Activated CD8-positive, alpha-beta memory T cell treated with anti-CD3 and anti-CD28 coated beads, Interleukin-2, amount 10 ng/mL, durations not matched to agents 7 days and 5 days (primary cell): Measurements from ENCODE around the gene CAMKMT. TPM values are rescaled to one million over a fixed set of nuclear protein-coding genes. Genes with fewer than 3 reads are reported as not detected.

Experiments
- ATAC-seq: fragments of 150-1000 bp; cut with Tn5 transposase; one replicate; pipeline ENCODE4 v1.10.0; 2021; ENCODE audit warnings: moderate library complexity
- CTCF ChIA-PET: fragments of 350-600 bp; sonication (Branson Sonifier 250); formaldehyde crosslinking; loops from one replicate; lab custom pipeline; 2021; ENCODE audit warnings: antibody characterized with exemption; lab: Charles Lee
- DNase-seq: peaks from one replicate; pipeline ENCODE4 v3.0.0-alpha.2; 2020
- H3K27ac Mint-ChIP-seq: one replicate; pipeline ENCODE4 v1.8.0; 2021; ENCODE audit warnings: mild to moderate bottlenecking, mixed read lengths
- H3K27me3 Mint-ChIP-seq: one replicate; pipeline ENCODE4 v1.8.0; 2021; ENCODE audit warnings: mixed read lengths
- H3K36me3 Mint-ChIP-seq: one replicate; pipeline ENCODE4 v1.8.0; 2021; ENCODE audit warnings: mild to moderate bottlenecking, mixed read lengths
- H3K4me1 Mint-ChIP-seq: one replicate; pipeline ENCODE4 v1.8.0; 2021; ENCODE audit warnings: mixed read lengths
- H3K4me3 Mint-ChIP-seq: one replicate; pipeline ENCODE4 v1.8.0; 2021; ENCODE audit warnings: mild to moderate bottlenecking, moderate library complexity, mixed read lengths
- H3K9me3 Mint-ChIP-seq: one replicate; pipeline ENCODE4 v1.8.0; 2022; ENCODE audit warnings: low read depth, mixed read lengths
- total RNA-seq, 2 experiments: library from RNA; stranded (reverse); gene quantifications; one replicate each; pipeline ENCODE4 v1.2.3, GENCODE V29; 2021

CAMKMT gene
- total RNA-seq, 2 experiments from 2014 or later, result 12.8 to 13.3 TPM

- H3K4me3 Mint-ChIP-seq, result no peak overlapping the region
- CTCF ChIA-PET, result no interaction called here
- H3K27ac Mint-ChIP-seq, result no peak overlapping the region
- ATAC-seq, result no peak
- no peaks in the 10 kb centered on the region for H3K4me1 Mint-ChIP-seq
- no peaks in the 10 kb centered on the region for H3K9me3 Mint-ChIP-seq
- no peak for DNase-seq
- H3K36me3 Mint-ChIP-seq, result no peaks in the 10 kb centered on the region
- H3K27me3 Mint-ChIP-seq, result no peaks in the 10 kb centered on the region
Measured at GRCh38 chr2:44679990-44680389, 318.2 kb downstream of the CAMKMT start.

- ATAC-seq, result no peak
- H3K9me3 Mint-ChIP-seq, result no peaks in the 10 kb centered on the region
- no peak overlapping the region for H3K27ac Mint-ChIP-seq
- CTCF ChIA-PET, result no interaction called here
- no peak for DNase-seq
- H3K4me1 Mint-ChIP-seq, result no peaks in the 10 kb centered on the region
- no peak overlapping the region for H3K4me3 Mint-ChIP-seq
- no peaks in the 10 kb centered on the region for H3K36me3 Mint-ChIP-seq
- H3K27me3 Mint-ChIP-seq, result no peaks in the 10 kb centered on the region
Measured at GRCh38 chr2:44680424-44680971, 318.8 kb downstream of the CAMKMT start.

GRCh38 chr2:44680983-44681531, 319.3 kb downstream of the CAMKMT start:
- H3K36me3 Mint-ChIP-seq, result no peaks in the 10 kb centered on the region
- CTCF ChIA-PET, result no interaction called here
- H3K9me3 Mint-ChIP-seq, result no peaks in the 10 kb centered on the region
- H3K27me3 Mint-ChIP-seq, result no peaks in the 10 kb centered on the region
- DNase-seq (no peak), ATAC-seq (no peak)
- H3K4me1 Mint-ChIP-seq, result no peaks in the 10 kb centered on the region
- no peak overlapping the region for H3K27ac Mint-ChIP-seq
- no peak overlapping the region for H3K4me3 Mint-ChIP-seq

- Mint-ChIP-seq H3K36me3 (no peaks in the 10 kb centered on the region), H3K9me3 (no peaks in the 10 kb centered on the region), H3K4me1 (no peaks in the 10 kb centered on the region), H3K27me3 (no peaks in the 10 kb centered on the region), H3K27ac (no peak overlapping the region), H3K4me3 (no peak overlapping the region)
- CTCF ChIA-PET, result no interaction called here
- no peak for DNase-seq
- ATAC-seq, result no peak
Measured at GRCh38 chr2:44682459-44682858, 320.7 kb downstream of the CAMKMT start.

- Mint-ChIP-seq H3K36me3 (no peaks in the 10 kb centered on the region), H3K4me1 (no peaks in the 10 kb centered on the region), H3K9me3 (no peaks in the 10 kb centered on the region), H3K27me3 (no peaks in the 10 kb centered on the region), H3K4me3 (no peak overlapping the region), H3K27ac (no peak overlapping the region)
- ATAC-seq (no peak), DNase-seq (no peak)
- CTCF ChIA-PET, result no interaction called here
Measured at GRCh38 chr2:44684559-44684958, 322.8 kb downstream of the CAMKMT start.

GRCh38 chr2:44686561-44686960, 324.8 kb downstream of the CAMKMT start:
- Mint-ChIP-seq H3K4me1 (no peaks in the 10 kb centered on the region), H3K27ac (no peak overlapping the region), H3K36me3 (no peaks in the 10 kb centered on the region), H3K27me3 (no peaks in the 10 kb centered on the region), H3K4me3 (no peak overlapping the region), H3K9me3 (no peaks in the 10 kb centered on the region)
- DNase-seq (no peak), ATAC-seq (no peak)
- CTCF ChIA-PET, result interaction anchor here (1.4 kb wide), 1 partner anchor 18 kb away, joined by 3 read pairs; no protein-coding TSS in a partner anchor

- Mint-ChIP-seq H3K4me1 (no peaks in the 10 kb centered on the region), H3K4me3 (no peak overlapping the region), H3K36me3 (no peaks in the 10 kb centered on the region), H3K9me3 (no peaks in the 10 kb centered on the region), H3K27ac (no peak overlapping the region), H3K27me3 (no peaks in the 10 kb centered on the region)
- DNase-seq, result no peak
- CTCF ChIA-PET, result no interaction called here
- no peak for ATAC-seq
Measured at GRCh38 chr2:44687686-44688455, 326.1 kb downstream of the CAMKMT start.

- Mint-ChIP-seq H3K4me1 (no peaks in the 10 kb centered on the region), H3K4me3 (no peak overlapping the region), H3K36me3 (no peaks in the 10 kb centered on the region), H3K9me3 (no peaks in the 10 kb centered on the region), H3K27me3 (no peaks in the 10 kb centered on the region), H3K27ac (no peak overlapping the region)
- no peak for DNase-seq
- CTCF ChIA-PET, result no interaction called here
- ATAC-seq, result no peak
Measured at GRCh38 chr2:44688456-44689124, 326.8 kb downstream of the CAMKMT start.

- H3K4me3 Mint-ChIP-seq, result no peak overlapping the region
- H3K27me3 Mint-ChIP-seq, result no peaks in the 10 kb centered on the region
- no peaks in the 10 kb centered on the region for H3K4me1 Mint-ChIP-seq
- ATAC-seq, result no peak
- CTCF ChIA-PET, result no interaction called here
- no peak for DNase-seq
- H3K27ac Mint-ChIP-seq, result no peak overlapping the region
- H3K36me3 Mint-ChIP-seq, result no peaks in the 10 kb centered on the region
- no peaks in the 10 kb centered on the region for H3K9me3 Mint-ChIP-seq
Measured at GRCh38 chr2:44689516-44689915, 327.8 kb downstream of the CAMKMT start.

- Mint-ChIP-seq H3K36me3 (no peaks in the 10 kb centered on the region), H3K4me3 (no peak overlapping the region), H3K27ac (no peak overlapping the region), H3K27me3 (no peaks in the 10 kb centered on the region), H3K9me3 (no peaks in the 10 kb centered on the region), H3K4me1 (no peaks in the 10 kb centered on the region)
- DNase-seq (no peak), ATAC-seq (no peak)
- CTCF ChIA-PET, result no interaction called here
Measured at GRCh38 chr2:44691174-44691785, 329.5 kb downstream of the CAMKMT start.

GRCh38 chr2:44692821-44693220, 331.1 kb downstream of the CAMKMT start:
- Mint-ChIP-seq H3K27ac (no peak overlapping the region), H3K27me3 (no peaks in the 10 kb centered on the region), H3K9me3 (no peaks in the 10 kb centered on the region), H3K36me3 (no peaks in the 10 kb centered on the region), H3K4me1 (no peaks in the 10 kb centered on the region), H3K4me3 (no peak overlapping the region)
- DNase-seq (no peak), ATAC-seq (no peak)
- CTCF ChIA-PET, result interaction anchor here (0.7 kb wide), 1 partner anchor 23 kb away, joined by 3 read pairs; no protein-coding TSS in a partner anchor

GRCh38 chr2:44700824-44701223, 339.1 kb downstream of the CAMKMT start:
- H3K36me3 Mint-ChIP-seq, result no peaks in the 10 kb centered on the region
- CTCF ChIA-PET, result no interaction called here
- H3K27me3 Mint-ChIP-seq, result no peaks in the 10 kb centered on the region
- H3K27ac Mint-ChIP-seq, result no peak overlapping the region
- H3K4me1 Mint-ChIP-seq, result no peaks in the 10 kb centered on the region
- no peaks in the 10 kb centered on the region for H3K9me3 Mint-ChIP-seq
- ATAC-seq, result no peak
- DNase-seq, result no peak
- no peak overlapping the region for H3K4me3 Mint-ChIP-seq

GRCh38 chr2:44705356-44705755, 343.6 kb downstream of the CAMKMT start:
- CTCF ChIA-PET, result no interaction called here
- DNase-seq (no peak), ATAC-seq (no peak)
- H3K4me1 Mint-ChIP-seq, result peaks cover 2% of the 10 kb centered on the region
- no peaks in the 10 kb centered on the region for H3K36me3 Mint-ChIP-seq
- H3K9me3 Mint-ChIP-seq, result no peaks in the 10 kb centered on the region
- H3K27me3 Mint-ChIP-seq, result no peaks in the 10 kb centered on the region
- no peak overlapping the region for H3K4me3 Mint-ChIP-seq
- no peak overlapping the region for H3K27ac Mint-ChIP-seq
